WERI-Rb-1 (cell line): Measurements from ENCODE around the gene ACSF2.

ENCODE experiments used
- DNase-seq: peaks from one replicate; pipeline ENCODE4 v3.0.0-alpha.2; 2020
- H3K27ac ChIP-seq: fragments of 250-450 bp; sonication (Bioruptor Pico); 2 replicates; pipeline ENCODE4 v1.5.1; 2020; ENCODE audit warnings: mild to moderate bottlenecking, moderate library complexity
- H3K27me3 ChIP-seq: fragments of 250-450 bp; sonication (Bioruptor Pico); 2 replicates; pipeline ENCODE4 v1.5.1; 2021; ENCODE audit warnings: mild to moderate bottlenecking, low read depth, moderate library complexity; ENCODE audit not compliant: insufficient read depth, severe bottlenecking
- H3K36me3 ChIP-seq: fragments of 250-450 bp; sonication (Bioruptor Pico); 2 replicates; pipeline ENCODE4 v1.5.1; 2020; ENCODE audit warnings: mild to moderate bottlenecking, moderate library complexity
- H3K4me3 ChIP-seq: 2 replicates; pipeline ENCODE4 v1.5.1; 2011; ENCODE audit warnings: low read depth, mild to moderate bottlenecking, control low read depth, low read length
- H3K9me3 ChIP-seq: fragments of 250-450 bp; sonication (Bioruptor Pico); 2 replicates; pipeline ENCODE4 v1.5.1; 2021; ENCODE audit warnings: mild to moderate bottlenecking, moderate library complexity; ENCODE audit not compliant: severe bottlenecking
- CTCF ChIP-seq: IDR thresholded peaks from 2 replicates; pipeline ENCODE4 v1.5.1; 2011; ENCODE audit warnings: low read depth, mild to moderate bottlenecking, control low read depth, inconsistent platforms, low read length

The ACSF2 gene

GRCh38 chr17:50518384-50519023 is 92.5 kb downstream of the ACSF2 start:
- H3K36me3 ChIP-seq = no peaks in the 10 kb centered on the region
- H3K9me3 ChIP-seq = no peaks in the 10 kb centered on the region
- DNase-seq = no peak
- TF ChIP-seq CTCF = no peak
- H3K4me3 ChIP-seq = no peak overlapping the region
- H3K27me3 ChIP-seq = no peaks in the 10 kb centered on the region
- peak overlapping the region; percentile 28; the same call in 1 of the 2 replicates for H3K27ac ChIP-seq

- no peaks in the 10 kb centered on the region for H3K9me3 ChIP-seq
- H3K27me3 ChIP-seq = no peaks in the 10 kb centered on the region
- no peak overlapping the region for H3K27ac ChIP-seq
- TF ChIP-seq CTCF = no peak
- H3K36me3 ChIP-seq = no peaks in the 10 kb centered on the region
- no peak overlapping the region for H3K4me3 ChIP-seq
- DNase-seq = no peak
Measured at GRCh38 chr17:50519141-50519834, 93.3 kb downstream of the ACSF2 start.

GRCh38 chr17:50520483-50520882 is 94.5 kb downstream of the ACSF2 start:
- H3K4me3 ChIP-seq = no peak overlapping the region
- no peak for DNase-seq
- H3K9me3 ChIP-seq = no peaks in the 10 kb centered on the region
- no peaks in the 10 kb centered on the region for H3K27me3 ChIP-seq
- TF ChIP-seq CTCF = no peak
- no peaks in the 10 kb centered on the region for H3K36me3 ChIP-seq
- no peak overlapping the region for H3K27ac ChIP-seq

GRCh38 chr17:50521514-50521913 is 95.5 kb downstream of the ACSF2 start:
- Histone ChIP-seq H3K27ac (no peak overlapping the region), H3K4me3 (no peak overlapping the region), H3K9me3 (no peaks in the 10 kb centered on the region), H3K36me3 (no peaks in the 10 kb centered on the region), H3K27me3 (no peaks in the 10 kb centered on the region)
- no peak for DNase-seq
- no peak for TF ChIP-seq CTCF

- Histone ChIP-seq H3K27me3 (no peaks in the 10 kb centered on the region), H3K27ac (no peak overlapping the region), H3K4me3 (no peak overlapping the region), H3K9me3 (no peaks in the 10 kb centered on the region), H3K36me3 (no peaks in the 10 kb centered on the region)
- no peak for DNase-seq
- no peak for TF ChIP-seq CTCF
Measured at GRCh38 chr17:50522766-50523165, 96.7 kb downstream of the ACSF2 start.
